Left ventricle myocardium inferior (tissue), 1 donor: Measurements from ENCODE around the gene TPP2. TPM values are rescaled to one million over a fixed set of nuclear protein-coding genes. Genes with fewer than 3 reads are reported as not detected.

ENCODE experiments used
- DNase-seq: peaks from one replicate; pipeline ENCODE4 v3.0.0-alpha.2; 2020
- H3K27ac ChIP-seq: fragments of 200-600 bp; replicated peaks from 2 replicates; pipeline ENCODE4 v1.8.0; 2021
- H3K27me3 ChIP-seq: fragments of 200-600 bp; 2 replicates; pipeline ENCODE4 v1.8.0; 2021; ENCODE audit warnings: low read depth
- H3K36me3 ChIP-seq: fragments of 200-600 bp; 2 replicates; pipeline ENCODE4 v1.8.0; 2021
- H3K4me1 ChIP-seq: fragments of 200-600 bp; 2 replicates; pipeline ENCODE4 v1.8.0; 2021
- H3K4me3 ChIP-seq: fragments of 200-600 bp; 2 replicates; pipeline ENCODE4 v1.8.0; 2021; ENCODE audit warnings: mild to moderate bottlenecking, moderate library complexity
- H3K9me3 ChIP-seq: fragments of 200-600 bp; replicated peaks from 2 replicates; pipeline ENCODE4 v1.8.0; 2021
- CTCF ChIP-seq: fragments of 200-600 bp; IDR thresholded peaks from 2 replicates; pipeline ENCODE4 v1.8.0; 2021; ENCODE audit warnings: antibody characterized with exemption, mild to moderate bottlenecking, borderline replicate concordance
- intact Hi-C: fragments of 100-400 bp; cut with micrococcal nuclease; formaldehyde crosslinking; loops from one replicate; pipeline ENCODE4 v1.11.0; 2022
- total RNA-seq: library from RNA; stranded (reverse); fragmentation: NEBNext Ultra II Directional; extraction: Animal tissue kit (Norgen Biotek cat#: 25700); gene quantifications from one replicate; pipeline ENCODE4 v1.2.1, GENCODE V29; 2021
- donor health status: DM: no; HTN: yes; CAD: no; lungs with severe emphysema.

The TPP2 gene
- total RNA-seq, 1 donor from 2014 or later = 29.0 TPM

GRCh38 chr13:102569488-102569887 is 27.3 kb upstream of the TPP2 start:
- H3K27ac ChIP-seq = no peak overlapping the region
- H3K9me3 ChIP-seq = no peaks in the 10 kb centered on the region
- intact Hi-C loops = no loop called here
- no peaks in the 10 kb centered on the region for H3K36me3 ChIP-seq
- no peaks in the 10 kb centered on the region for H3K4me1 ChIP-seq
- DNase-seq = no peak
- TF ChIP-seq CTCF = no peak
- peaks cover 49% of the 10 kb centered on the region for H3K27me3 ChIP-seq
- no peak overlapping the region for H3K4me3 ChIP-seq

GRCh38 chr13:102571075-102571474 is 25.7 kb upstream of the TPP2 start:
- peaks cover 36% of the 10 kb centered on the region for H3K27me3 ChIP-seq

GRCh38 chr13:102572323-102572722 is 24.5 kb upstream of the TPP2 start:
- no peaks in the 10 kb centered on the region for H3K9me3 ChIP-seq
- H3K4me1 ChIP-seq = no peaks in the 10 kb centered on the region
- DNase-seq = no peak
- H3K36me3 ChIP-seq = no peaks in the 10 kb centered on the region
- no peak overlapping the region for H3K4me3 ChIP-seq
- H3K27me3 ChIP-seq = peaks cover 29% of the 10 kb centered on the region
- TF ChIP-seq CTCF = no peak
- intact Hi-C loops = no loop called here
- H3K27ac ChIP-seq = no peak overlapping the region

More at GRCh38 chr13:102571075-102571474, 25.7 kb upstream of the TPP2 start:
- Histone ChIP-seq H3K27ac (no peak overlapping the region), H3K4me3 (no peak overlapping the region), H3K4me1 (no peaks in the 10 kb centered on the region), H3K9me3 (no peaks in the 10 kb centered on the region), H3K36me3 (no peaks in the 10 kb centered on the region)
- TF ChIP-seq CTCF = no peak
- DNase-seq = no peak
- intact Hi-C loops = no loop called here

GRCh38 chr13:102580552-102581169 is 16.1 kb upstream of the TPP2 start:
- H3K4me3 ChIP-seq = no peak overlapping the region
- intact Hi-C loops = no loop called here
- no peaks in the 10 kb centered on the region for H3K36me3 ChIP-seq
- peak; percentile 82 for TF ChIP-seq CTCF
- H3K4me1 ChIP-seq = no peaks in the 10 kb centered on the region
- peaks cover 38% of the 10 kb centered on the region for H3K27me3 ChIP-seq
- no peak overlapping the region for H3K27ac ChIP-seq
- H3K9me3 ChIP-seq = no peaks in the 10 kb centered on the region
- no peak for DNase-seq

- no peaks in the 10 kb centered on the region for H3K36me3 ChIP-seq
- H3K9me3 ChIP-seq = no peaks in the 10 kb centered on the region
- no peak overlapping the region for H3K27ac ChIP-seq
- intact Hi-C loops = no loop called here
- H3K4me1 ChIP-seq = no peaks in the 10 kb centered on the region
- TF ChIP-seq CTCF = no peak
- no peak overlapping the region for H3K4me3 ChIP-seq
- peaks cover 38% of the 10 kb centered on the region for H3K27me3 ChIP-seq
- no peak for DNase-seq
These were observed 14.5 kb upstream of the TPP2 start for GRCh38 chr13:102582256-102582655.
